NCI-H2081 (cell line): ENCODE results near the gene BRDT.

Experiments
- DNase-seq, 2 experiments: peaks; one replicate each; lab custom pipeline; 2025; lab: John Stamatoyannopoulos, UW

The BRDT gene

GRCh38 chr1:91949356-91949699 is at the start of gene BRDT:
BRDT (plus strand) TSS chr1:91949401; CDS start chr1:91962755, 13,354 bp downstream.
- no peak for DNase-seq

GRCh38 chr1:91900562-91900961 is 48.6 kb upstream of the BRDT start:
- DNase-seq, result no peak

GRCh38 chr1:91901231-91901630 is 48.0 kb upstream of the BRDT start:
- no peak for DNase-seq

- DNase-seq, result no peak
These were observed 36.9 kb upstream of the BRDT start for GRCh38 chr1:91912266-91912665.

GRCh38 chr1:91913018-91913417 is 36.2 kb upstream of the BRDT start:
- DNase-seq, result no peak

GRCh38 chr1:91916046-91916445 is 33.2 kb upstream of the BRDT start:
- DNase-seq, result no peak

GRCh38 chr1:91916811-91917460 is 32.3 kb upstream of the BRDT start:
- DNase-seq, result no peak

GRCh38 chr1:91919962-91920361 is 29.2 kb upstream of the BRDT start:
- DNase-seq, result no peak

GRCh38 chr1:91924146-91924545 is 25.1 kb upstream of the BRDT start:
- no peak for DNase-seq

- DNase-seq, result no peak
These were observed 23.4 kb upstream of the BRDT start for GRCh38 chr1:91925644-91926435.

- DNase-seq, result no peak
These were observed 21.2 kb upstream of the BRDT start for GRCh38 chr1:91928026-91928425.

- DNase-seq, result no peak
These were observed 20.0 kb upstream of the BRDT start for GRCh38 chr1:91929250-91929649.

GRCh38 chr1:91937613-91938012 is 11.6 kb upstream of the BRDT start:
- no peak for DNase-seq

GRCh38 chr1:91940496-91940895 is 8.7 kb upstream of the BRDT start:
- DNase-seq, result no peak

GRCh38 chr1:91944087-91944486 is 5.1 kb upstream of the BRDT start:
- no peak for DNase-seq

- DNase-seq, result no peak
These were observed 1.1 kb upstream of the BRDT start for GRCh38 chr1:91948097-91948496.

- DNase-seq, result no peak
These were observed 473 bp upstream of the BRDT start for GRCh38 chr1:91948501-91949355.

- DNase-seq, result no peak
These were observed 3.0 kb downstream of the BRDT start for GRCh38 chr1:91952187-91952586.

GRCh38 chr1:91958926-91959325 is 9.7 kb downstream of the BRDT start:
- DNase-seq, result no peak

GRCh38 chr1:91968334-91968733 is 19.1 kb downstream of the BRDT start:
- DNase-seq, result no peak

GRCh38 chr1:91979383-91979782 is 30.2 kb downstream of the BRDT start:
- DNase-seq, result no peak

GRCh38 chr1:91980663-91981062 is 31.5 kb downstream of the BRDT start:
- no peak for DNase-seq
